Activated CD4-positive, alpha-beta T cell treated with anti-CD3 and anti-CD28 coated beads, Interleukin-10, Interleukin-2, amounts not matched to agents 100 ng/mL and 50 ng/mL, durations not matched to agents 16 hours and 8 hours (primary cell): ENCODE measurements around the gene FAM236B.
"Not testable (repeated sequence)": the region's sequence is repeated elsewhere in the genome, so short reads cannot be mapped to it uniquely, and the experiment has no call there.

Experiments used
- DNase-seq: peaks from one replicate; pipeline ENCODE4 v3.0.0-alpha.2; 2020

Gene FAM236B

GRCh38 chrX:72782560-72782959, at the start of gene FAM236B:
Gene FAM236B (minus strand): TSS chrX:72782660. CDS start chrX:72782560, 100 bp downstream.
- not testable (repeated sequence) for DNase-seq

- DNase-seq = not testable (repeated sequence)
Measured at GRCh38 chrX:72830701-72831100, 48.2 kb upstream of the FAM236B start.

- DNase-seq = not testable (repeated sequence)
Measured at GRCh38 chrX:72808110-72808509, 25.6 kb upstream of the FAM236B start, which contains the start of gene FAM236D. Gene FAM236D (minus strand): TSS chrX:72808210. CDS start chrX:72808110, 100 bp downstream.

- not testable (repeated sequence) for DNase-seq
Measured at GRCh38 chrX:72790390-72790789, 7.9 kb upstream of the FAM236B start.

- not testable (repeated sequence) for DNase-seq
Measured at GRCh38 chrX:72788142-72788541, 5.7 kb upstream of the FAM236B start.

GRCh38 chrX:72783964-72784363, 1.5 kb upstream of the FAM236B start:
- DNase-seq = not testable (repeated sequence)

- not testable (repeated sequence) for DNase-seq
Measured at GRCh38 chrX:72783365-72783936, 991 bp upstream of the FAM236B start.

GRCh38 chrX:72778146-72778545, 4.3 kb downstream of the FAM236B start:
- not testable (repeated sequence) for DNase-seq

- DNase-seq = not testable (repeated sequence)
Measured at GRCh38 chrX:72777467-72777790, 5.0 kb downstream of the FAM236B start.

- DNase-seq = not testable (repeated sequence)
Measured at GRCh38 chrX:72776653-72777466, 5.6 kb downstream of the FAM236B start, which contains the start of gene DMRTC1B. Gene DMRTC1B (plus strand): TSS chrX:72776890. CDS start chrX:72845136, 68,246 bp downstream.

GRCh38 chrX:72760454-72760853, 22.0 kb downstream of the FAM236B start:
- not testable (repeated sequence) for DNase-seq

GRCh38 chrX:72748545-72748944, 33.9 kb downstream of the FAM236B start:
- not testable (repeated sequence) for DNase-seq

GRCh38 chrX:72745546-72745945, 36.9 kb downstream of the FAM236B start:
- DNase-seq = not testable (repeated sequence)

GRCh38 chrX:72735561-72735960, 46.9 kb downstream of the FAM236B start:
- no peak for DNase-seq

- not testable (repeated sequence) for DNase-seq
Measured at GRCh38 chrX:72733636-72734035, 48.8 kb downstream of the FAM236B start.
